ENCODE data around the gene TARM1.

Gene TARM1

GRCh38 chr19:54029930-54030490 lies 51.2 kb downstream of the TARM1 start:
- peak in 1 of 2 experiments; percentile 10 for DNase-seq

- no peak for DNase-seq
These were observed 51.9 kb downstream of the TARM1 start for GRCh38 chr19:54029301-54029700.

- no peak for DNase-seq
These were observed 54.5 kb downstream of the TARM1 start for GRCh38 chr19:54026656-54027055.

- no peak for DNase-seq
These were observed 56.5 kb downstream of the TARM1 start for GRCh38 chr19:54024660-54025059.

- DNase-seq = no peak
These were observed 58.0 kb downstream of the TARM1 start for GRCh38 chr19:54023191-54023590.

GRCh38 chr19:54021932-54022331 lies 59.2 kb downstream of the TARM1 start:
- no peak for DNase-seq

GRCh38 chr19:54021363-54021762 lies 59.8 kb downstream of the TARM1 start:
- DNase-seq = no peak

Data from NCI-H187 (cell line).